ENCODE data around the gene CYP4B1.

- TF ChIP-seq CTCF (IDR thresholded peaks at IDR 0.05) (no peak), POLR2A (IDR thresholded peaks at IDR 0.05) (no peak)
Observed at GRCh38 chr1:46820076-46820475, 21.2 kb downstream of the CYP4B1 start.
